ENCODE results near the gene RDH8.
"Not testable (repeated sequence)": the region's sequence is repeated elsewhere in the genome, so short reads cannot be mapped to it uniquely, and the experiment has no call there.

Gene RDH8

GRCh38 chr19:10006335-10006708, 7.0 kb upstream of the RDH8 start:
- DNase-seq = no peak

- DNase-seq = no peak
Observed at GRCh38 chr19:10006752-10007323, 6.4 kb upstream of the RDH8 start.

- no peak for DNase-seq
Observed at GRCh38 chr19:10007371-10008183, 5.7 kb upstream of the RDH8 start.

- no peak for DNase-seq
Observed at GRCh38 chr19:10008184-10008765, 5.0 kb upstream of the RDH8 start.

GRCh38 chr19:10009714-10010224, 3.5 kb upstream of the RDH8 start:
- no peak for DNase-seq

- no peak for DNase-seq
Observed at GRCh38 chr19:10010247-10010691, 3.0 kb upstream of the RDH8 start, which contains the start of gene COL5A3. COL5A3 (minus strand) TSS chr19:10010504; CDS start chr19:10010385, 119 bp downstream.

GRCh38 chr19:10010939-10011338, 2.3 kb upstream of the RDH8 start:
- DNase-seq = no peak

GRCh38 chr19:10011974-10012373, 1.3 kb upstream of the RDH8 start:
- DNase-seq = no peak

GRCh38 chr19:10013834-10014618, 743 bp downstream of the RDH8 start:
- DNase-seq = no peak

GRCh38 chr19:10018263-10018662, 5.0 kb downstream of the RDH8 start:
- DNase-seq = no peak

GRCh38 chr19:10018786-10019185, 5.5 kb downstream of the RDH8 start:
- DNase-seq = no peak

- DNase-seq = no peak
Observed at GRCh38 chr19:10019246-10019645, 6.0 kb downstream of the RDH8 start.

- no peak for DNase-seq
Observed at GRCh38 chr19:10020851-10021250, 7.6 kb downstream of the RDH8 start.

- DNase-seq = no peak
Observed at GRCh38 chr19:10021446-10021845, 8.2 kb downstream of the RDH8 start.

GRCh38 chr19:10021863-10022262, 8.6 kb downstream of the RDH8 start:
- no peak for DNase-seq

- not testable (repeated sequence) for DNase-seq
Observed at GRCh38 chr19:10023096-10023495, 9.8 kb downstream of the RDH8 start.

GRCh38 chr19:10026744-10027143, 13.5 kb downstream of the RDH8 start:
- no peak for DNase-seq

GRCh38 chr19:10027158-10027997, 14.1 kb downstream of the RDH8 start:
- DNase-seq = peak in 1 of 2 experiments; percentile 85

- no peak for DNase-seq
Observed at GRCh38 chr19:10033614-10034013, 20.3 kb downstream of the RDH8 start.

GRCh38 chr19:10036601-10037071, 23.4 kb downstream of the RDH8 start:
- no peak for DNase-seq

GRCh38 chr19:10037367-10037766, 24.1 kb downstream of the RDH8 start:
- no peak for DNase-seq

- no peak for DNase-seq
Observed at GRCh38 chr19:10037809-10038208, 24.5 kb downstream of the RDH8 start.
